Measurements from ENCODE around the gene CLDN25. TPM values are rescaled to one million over a fixed set of nuclear protein-coding genes. Genes with fewer than 3 reads are reported as not detected.

The CLDN25 gene
- total and polyA plus RNA-seq, 2 experiments from 2014 or later, result not detected

DNA sequence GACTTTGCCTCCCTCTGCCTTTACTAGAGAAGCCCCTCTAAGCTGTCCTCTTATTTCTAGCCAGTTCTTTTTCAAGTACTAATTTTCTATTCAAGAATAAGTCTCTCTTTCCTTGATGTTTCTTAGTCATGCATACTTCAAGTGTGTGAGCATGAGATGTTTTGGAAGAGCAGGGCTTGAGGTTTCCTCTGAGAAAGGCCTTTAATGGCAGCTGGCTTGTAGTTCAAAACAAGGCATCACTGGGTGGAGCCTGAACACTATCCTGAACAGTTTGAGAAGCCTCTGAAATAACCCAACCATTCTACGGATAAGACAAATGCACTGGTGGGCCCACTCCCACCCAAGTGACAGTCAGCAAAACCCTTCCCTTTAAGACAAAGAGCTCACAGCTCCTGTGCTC lies 37.6 kb downstream of the CLDN25 start (continued):
- no peak for TF ChIP-seq ZNF462 (CRISPR knock-in tag; IDR thresholded peaks at IDR 0.05)
- no peak for TF ChIP-seq CREB1 (CRISPR knock-in tag; IDR thresholded peaks at IDR 0.05; ENCODE audit: low read depth)

DNA sequence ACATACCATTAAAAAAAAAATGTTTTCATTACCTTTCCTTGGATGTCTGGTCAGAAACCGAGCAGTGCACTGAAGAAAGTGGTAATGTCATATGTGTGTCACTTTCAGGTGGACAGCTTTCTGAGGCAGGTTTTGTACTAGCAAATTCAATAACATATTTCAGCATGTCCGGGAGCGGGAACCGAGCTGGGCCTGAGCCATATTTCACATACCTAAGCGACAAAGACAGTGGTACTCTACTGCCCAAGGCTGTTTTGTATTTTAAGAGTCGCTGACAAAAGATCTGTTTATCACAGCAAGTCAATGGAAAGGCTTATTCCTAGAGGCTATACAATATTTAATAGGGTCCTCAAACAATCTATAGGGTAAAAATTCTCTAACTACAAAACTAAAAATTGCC lies 38.0 kb downstream of the CLDN25 start:
- Histone ChIP-seq H3F3A (replicated peaks; ENCODE audit: low read depth) (0 out of 2 replicates have a peak, but pooled peaks cover 6% of the 10 kb centered on the region), H3K4me3 (no peak overlapping the region), H3K27me3 (ENCODE audit: insufficient read depth) (no peaks in the 10 kb centered on the region), H3K4me2 (no peak overlapping the region), H3K9me2 (ENCODE audit: insufficient read depth) (no peaks in the 10 kb centered on the region), H2AFZ (no peak overlapping the region), H3K4me1 (ENCODE audit: insufficient read depth) (no peaks in the 10 kb centered on the region), H3K27ac (ENCODE audit: low read depth) (peak overlapping the region; percentile 82), H4K20me1 (replicated peaks; ENCODE audit: insufficient read depth) (no peaks in the 10 kb centered on the region; the same call in 1 of the 2 replicates), H3K79me2 (replicated peaks; ENCODE audit: insufficient read depth) (peaks cover 14% of the 10 kb centered on the region; the same call in 1 of the 2 replicates), H3K36me3 (ENCODE audit: insufficient read depth) (peaks cover 74% of the 10 kb centered on the region)
- Mint-ChIP-seq H3K36me3 (ENCODE audit: low read depth) (peaks cover 81% of the 10 kb centered on the region), H3K27me3 (ENCODE audit: insufficient read depth, low read depth, poor library complexity) (no peaks in the 10 kb centered on the region), H3K4me3 (no peak overlapping the region), H3K27ac (no peak overlapping the region), H3K4me1 (peaks cover 6% of the 10 kb centered on the region; the same call in 2 of the 3 replicates), H3K9me3 (no peaks in the 10 kb centered on the region)
- ATAC-seq (no peak), DNase-seq (ENCODE audit: low spot score) (no peak)
- no peak for TF ChIP-seq POLR2AphosphoS5 (IDR thresholded peaks at IDR 0.05; ENCODE audit: low read depth)
- TF ChIP-seq CREB1 (CRISPR knock-in tag; IDR thresholded peaks at IDR 0.05; ENCODE audit: low read depth), result no peak
- no peak for TF ChIP-seq NANOG (IDR thresholded peaks at IDR 0.05; ENCODE audit: borderline replicate concordance)
- TF ChIP-seq, protein P1, sequence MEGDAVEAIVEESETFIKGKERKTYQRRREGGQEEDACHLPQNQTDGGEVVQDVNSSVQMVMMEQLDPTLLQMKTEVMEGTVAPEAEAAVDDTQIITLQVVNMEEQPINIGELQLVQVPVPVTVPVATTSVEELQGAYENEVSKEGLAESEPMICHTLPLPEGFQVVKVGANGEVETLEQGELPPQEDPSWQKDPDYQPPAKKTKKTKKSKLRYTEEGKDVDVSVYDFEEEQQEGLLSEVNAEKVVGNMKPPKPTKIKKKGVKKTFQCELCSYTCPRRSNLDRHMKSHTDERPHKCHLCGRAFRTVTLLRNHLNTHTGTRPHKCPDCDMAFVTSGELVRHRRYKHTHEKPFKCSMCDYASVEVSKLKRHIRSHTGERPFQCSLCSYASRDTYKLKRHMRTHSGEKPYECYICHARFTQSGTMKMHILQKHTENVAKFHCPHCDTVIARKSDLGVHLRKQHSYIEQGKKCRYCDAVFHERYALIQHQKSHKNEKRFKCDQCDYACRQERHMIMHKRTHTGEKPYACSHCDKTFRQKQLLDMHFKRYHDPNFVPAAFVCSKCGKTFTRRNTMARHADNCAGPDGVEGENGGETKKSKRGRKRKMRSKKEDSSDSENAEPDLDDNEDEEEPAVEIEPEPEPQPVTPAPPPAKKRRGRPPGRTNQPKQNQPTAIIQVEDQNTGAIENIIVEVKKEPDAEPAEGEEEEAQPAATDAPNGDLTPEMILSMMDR (conservative IDR thresholded peaks at IDR 0.05; ENCODE audit: low read depth in 2 of 2), result no peak
- no peak for TF ChIP-seq JUNB (IDR thresholded peaks at IDR 0.05; ENCODE audit: unreplicated experiment)
- TF ChIP-seq EZH2 (IDR thresholded peaks at IDR 0.05; ENCODE audit: low read depth, unreplicated experiment), result no peak
- TF ChIP-seq EZH2phosphoT487 (IDR thresholded peaks at IDR 0.05; ENCODE audit: unreplicated experiment), result no peak
- TF ChIP-seq, protein P2, sequence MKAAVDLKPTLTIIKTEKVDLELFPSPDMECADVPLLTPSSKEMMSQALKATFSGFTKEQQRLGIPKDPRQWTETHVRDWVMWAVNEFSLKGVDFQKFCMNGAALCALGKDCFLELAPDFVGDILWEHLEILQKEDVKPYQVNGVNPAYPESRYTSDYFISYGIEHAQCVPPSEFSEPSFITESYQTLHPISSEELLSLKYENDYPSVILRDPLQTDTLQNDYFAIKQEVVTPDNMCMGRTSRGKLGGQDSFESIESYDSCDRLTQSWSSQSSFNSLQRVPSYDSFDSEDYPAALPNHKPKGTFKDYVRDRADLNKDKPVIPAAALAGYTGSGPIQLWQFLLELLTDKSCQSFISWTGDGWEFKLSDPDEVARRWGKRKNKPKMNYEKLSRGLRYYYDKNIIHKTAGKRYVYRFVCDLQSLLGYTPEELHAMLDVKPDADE (IDR thresholded peaks at IDR 0.05), result no peak
- TF ChIP-seq STAT1 (IDR thresholded peaks at IDR 0.05; ENCODE audit: unreplicated experiment), result no peak
- TF ChIP-seq ZNF331 (CRISPR knock-in tag; IDR thresholded peaks at IDR 0.05; ENCODE audit: low read depth), result no peak

Measured in GM23338 (cell line).